GM12878 (cell line): ENCODE measurements around the gene CPLANE2. TPM values are rescaled to one million over a fixed set of nuclear protein-coding genes. Genes with fewer than 3 reads are reported as not detected.

ENCODE experiments used
- ATAC-seq: fragments of 200-7000 bp; cut with Tn5 transposase; 3 replicates; pipeline ENCODE4 v1.9.1; 2020; ENCODE audit warnings: mild to moderate bottlenecking, moderate library complexity
- BruUV-seq: library from RNA; stranded (reverse); fragments of 400-500 nt; replicated peaks from 2 replicates; lab custom pipeline; 2021; lab: Mats Ljungman, UMichigan
- CTCF ChIA-PET: fragments of 300-600 bp; sonication (Branson Sonifier 250); formaldehyde crosslinking; extraction: SDS; loops from one replicate; lab custom pipeline; 2021; ENCODE audit warnings: inconsistent platforms; lab: Yijun Ruan, JAX
- POLR2A ChIA-PET: fragments of 350-600 bp; formaldehyde crosslinking; extraction: SDS; loops from one replicate; lab custom pipeline; 2021; ENCODE audit warnings: inconsistent platforms; lab: Charles Lee
- RAD21 ChIA-PET: fragments of 300-600 bp; sonication (Branson Sonifier 250); formaldehyde crosslinking; loops from one replicate; lab custom pipeline; 2023; ENCODE audit warnings: antibody characterized with exemption; ENCODE audit not compliant: unreplicated experiment; lab: Charles Lee
- SMC1A ChIA-PET: fragments of 300-600 bp; sonication (Branson Sonifier 250); formaldehyde crosslinking; loops from one replicate; lab custom pipeline; 2023; ENCODE audit not compliant: unreplicated experiment, uncharacterized antibody; lab: Charles Lee
- DNase-seq: peaks from one replicate; pipeline ENCODE4 v3.0.0-alpha.2; 2011; ENCODE audit warnings: low read depth, low spot score
- FAIRE-seq: peaks from 3 replicates; lab custom pipeline; 2011; peaks lifted over from hg19 to GRCh38; lab: Jason Lieb, UNC
- H2AFZ ChIP-seq: 2 replicates; pipeline ENCODE4 v1.6.0; 2011; ENCODE audit warnings: low read depth, low read length, control low read depth; ENCODE audit not compliant: control insufficient read depth
- H3K27ac ChIP-seq: 2 replicates; pipeline ENCODE4 v1.5.1; 2011; ENCODE audit warnings: control low read depth; ENCODE audit not compliant: control insufficient read depth, insufficient read depth
- H3K27me3 ChIP-seq, 2 experiments: replicated peaks in 1 of 2; 2 replicates each; pipeline versions ENCODE4 v1.6.0 to v1.6.1; 2011; ENCODE audit warnings: low read length in 1 of 2; ENCODE audit not compliant: control insufficient read depth in 2 of 2, insufficient read depth in 2 of 2
- H3K36me3 ChIP-seq, 2 experiments: 2 replicates each; pipeline ENCODE4 v1.5.1; 2011; ENCODE audit warnings: low read length in 1 of 2; ENCODE audit not compliant: control insufficient read depth in 2 of 2, insufficient read depth in 2 of 2
- H3K4me1 ChIP-seq: 2 replicates; pipeline ENCODE4 v1.6.1; 2011; ENCODE audit warnings: mild to moderate bottlenecking, low read length, moderate library complexity, mixed read lengths; ENCODE audit not compliant: control insufficient read depth, insufficient read depth
- H3K4me2 ChIP-seq: 2 replicates; pipeline ENCODE4 v1.6.0; 2011; ENCODE audit warnings: control low read depth; ENCODE audit not compliant: control insufficient read depth, insufficient read depth
- H3K4me3 ChIP-seq: fragments of 200-600 bp; sonication (generic); 2 replicates; pipeline ENCODE4 v1.5.1; 2016
- H3K79me2 ChIP-seq: 2 replicates; pipeline ENCODE4 v1.6.0; 2011; ENCODE audit warnings: low read length; ENCODE audit not compliant: control insufficient read depth, insufficient read depth
- H3K9ac ChIP-seq: 2 replicates; pipeline ENCODE4 v1.8.0; 2011; ENCODE audit warnings: low read length, control low read depth, mixed read lengths; ENCODE audit not compliant: control insufficient read depth, insufficient read depth
- H3K9me3 ChIP-seq: replicated peaks from 3 replicates; pipeline ENCODE4 v1.5.1; 2011; ENCODE audit warnings: mild to moderate bottlenecking, low read length; ENCODE audit not compliant: control insufficient read depth, insufficient read depth
- H4K20me1 ChIP-seq: 2 replicates; pipeline ENCODE4 v1.6.0; 2011; ENCODE audit not compliant: control insufficient read depth, insufficient read depth
- BCL11A ChIP-seq: IDR thresholded peaks from 2 replicates; pipeline ENCODE4 v1.6.1; 2011; ENCODE audit warnings: low read depth, low read length
- CBFB ChIP-seq: IDR thresholded peaks from 2 replicates; pipeline ENCODE4 v1.6.1; 2016; ENCODE audit warnings: antibody characterized with exemption, low read depth
- CREB1 ChIP-seq: IDR thresholded peaks from 2 replicates; pipeline ENCODE4 v1.6.1; 2012; ENCODE audit warnings: low read depth, mild to moderate bottlenecking, inconsistent platforms
- EP300 ChIP-seq, 2 experiments: fragments of 150-350 bp in 1 of 2; IDR thresholded peaks; 2 replicates each; pipeline ENCODE4 v1.6.1; 2011 to 2012; ENCODE audit warnings: low read depth in 2 of 2, low read length in 2 of 2, borderline replicate concordance in 1 of 2, improper control_type of control experiment in 1 of 2, inconsistent platforms in 1 of 2; ENCODE audit not compliant: control insufficient read depth in 1 of 2
- GATAD2B ChIP-seq: fragments of 450-650 bp; conservative IDR thresholded peaks from 2 replicates; pipeline ENCODE4 v1.6.1; 2017; ENCODE audit warnings: low read depth, mild to moderate bottlenecking, moderate library complexity
- JUND ChIP-seq: IDR thresholded peaks from 2 replicates; pipeline ENCODE4 v1.6.1; 2012; ENCODE audit warnings: low read depth, mild to moderate bottlenecking, low read length, improper control_type of control experiment, moderate library complexity
- PML ChIP-seq: IDR thresholded peaks from 2 replicates; pipeline ENCODE4 v1.6.1; 2012; ENCODE audit warnings: low read length, inconsistent platforms
- SMAD5 ChIP-seq: IDR thresholded peaks from 2 replicates; pipeline ENCODE4 v1.6.1; 2016; ENCODE audit warnings: antibody characterized with exemption, low read depth
- ZBTB4 ChIP-seq: fragments of 450-650 bp; formaldehyde crosslinking; IDR thresholded peaks from 2 replicates; pipeline ENCODE4 v1.4.0; 2022; ENCODE audit warnings: mild to moderate bottlenecking, moderate library complexity
- ZSCAN29 ChIP-seq: fragments of 450-650 bp; IDR thresholded peaks from 2 replicates; pipeline ENCODE4 v1.6.1; 2017; ENCODE audit warnings: mild to moderate bottlenecking, moderate library complexity
- WGBS: methylation state at CpG from one replicate; pipeline ENCODE4 v1.1.6; 2016; ENCODE audit warnings: low lambda C conversion rate; ENCODE audit not compliant: insufficient replicate concordance, insufficient coverage; ENCODE audit errors: missing lambda C conversion rate; 5-methylcytosine and 5-hydroxymethylcytosine counted together
- in situ Hi-C: fragments of 300-500 bp; cut with MboI; formaldehyde crosslinking; loops from 9 replicates; pipeline ENCODE4 v1.14.3; 2018; ENCODE audit warnings: mixed read lengths
- intact Hi-C: fragments of 100-400 bp; cut with micrococcal nuclease; formaldehyde crosslinking; loops from one replicate; pipeline ENCODE4 v1.14.2; 2022; ENCODE audit not compliant: unreplicated experiment
- polyA plus RNA-seq, 11 experiments: library from polyadenylated mRNA; depleted of rRNA in 4 of 11; unstranded in 6 of 11; stranded (reverse) in 5 of 11; fragments of >200 nt; fragmentation: Nextera tagmentation in 4 of 11; fragmentation: Illumina TruSeq in 1 of 11; extraction: Ambion mirVana in 4 of 11; extraction: Trizol in 1 of 11; gene quantifications; 1 replicate in 1 of 11; 2 replicates in 10 of 11; pipeline versions ENCODE4 v1.2.1 to v1.2.3, GENCODE V29; 2011 to 2016; ENCODE audit warnings: inconsistent platforms in 2 of 11, missing spikeins in 2 of 11, low read depth in 1 of 11
- total RNA-seq, 4 experiments: library from RNA; depleted of rRNA in 3 of 4; stranded (reverse); fragments of >200 nt in 3 of 4; fragmentation: Illumina TruSeq in 1 of 4; extraction: Trizol in 1 of 4; gene quantifications; 2 replicates each; pipeline versions ENCODE4 v1.2.1 to v1.2.3, GENCODE V29; 2013 to 2021

Gene CPLANE2
- total and polyA plus RNA-seq, 10 of the 15 experiments (the other 5 are each of a cell fraction or from before 2014, with no cell fraction given), result 0.09 to 4.5 (median 2.3) TPM; not detected in 1

DNA sequence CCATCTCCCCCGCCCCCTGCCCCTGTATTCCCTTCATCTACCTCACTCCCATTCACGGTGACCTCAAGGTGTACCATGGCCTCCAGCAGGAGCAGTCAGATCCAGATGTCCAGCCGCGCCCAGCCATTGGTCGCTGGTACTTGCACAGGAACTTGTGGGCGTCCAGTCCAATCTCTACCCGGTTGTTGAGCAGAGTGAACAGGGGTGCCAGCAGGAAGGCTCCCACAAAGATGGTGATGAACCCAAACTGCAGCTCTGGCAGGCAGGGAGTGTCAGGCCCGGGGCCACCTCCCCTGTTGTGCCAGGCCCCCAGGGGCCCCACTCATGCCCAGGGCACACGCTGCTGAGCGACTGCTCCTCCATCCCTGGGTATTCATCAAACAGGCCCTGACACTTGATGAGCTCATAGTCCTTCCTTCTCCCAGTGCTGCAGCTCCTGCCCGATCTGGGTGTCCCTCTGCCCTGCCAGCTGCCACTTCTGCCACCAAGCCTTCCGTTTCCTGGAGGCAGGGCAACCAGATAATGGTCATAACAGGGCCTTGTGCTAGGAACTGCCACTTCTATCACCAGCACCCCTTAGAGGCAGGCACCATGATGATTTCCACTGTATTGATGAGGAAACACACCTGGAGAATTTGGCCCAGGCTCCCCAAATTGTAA, 18.8 kb downstream of the CPLANE2 start:
- no peak for ATAC-seq
- H3K27ac ChIP-seq, result no peak overlapping the region
- H3K4me2 ChIP-seq, result no peak overlapping the region
- no peak overlapping the region for H3K4me3 ChIP-seq
- ChIA-PET CTCF (interaction anchor here (0.5 to 1.5 kb wide), 6 partner anchors 14 to 139 kb away, joined by 3 to 5 read pairs (median 3); no protein-coding TSS in a partner anchor), RAD21 (interaction anchor here (0.7 to 1.8 kb wide), 5 partner anchors 17 to 145 kb away, joined by 3 to 9 read pairs (median 6); partner anchors contain the start of gene CPLANE2), SMC1A (interaction anchor here (1.2 to 1.9 kb wide), 3 partner anchors 11 to 26 kb away, joined by 3 to 4 read pairs (median 3); no protein-coding TSS in a partner anchor), POLR2A (interaction anchor here (0.9 to 2.3 kb wide), 9 partner anchors 11 to 261 kb away, joined by 3 to 15 read pairs (median 5); partner anchors contain the start of gene CPLANE2)
- no peak overlapping the region for H2AFZ ChIP-seq
- H3K27me3 ChIP-seq, result no peaks in the 10 kb centered on the region
- peaks cover 5% of the 10 kb centered on the region; the same call in 1 of the 2 replicates for H3K4me1 ChIP-seq
- 68% methylated on average over 12 of the region's 12 CpGs for whole genome bisulfite sequencing
- H3K79me2 ChIP-seq, result no peaks in the 10 kb centered on the region
- H4K20me1 ChIP-seq, result no peaks in the 10 kb centered on the region
- no peak for TF ChIP-seq SMAD5
- no peak for TF ChIP-seq GATAD2B
- TF ChIP-seq CBFB, result no peak
- TF ChIP-seq EP300 (IDR thresholded peaks at IDR 0.05; ENCODE audit: borderline replicate concordance in 1 of 2, control insufficient read depth in 1 of 2, low read depth in 2 of 2, low read length in 2 of 2), result no peak
- TF ChIP-seq ZBTB4 (CRISPR knock-in tag), result no peak
- TF ChIP-seq CREB1, result no peak
- no peak for TF ChIP-seq ZSCAN29
- no peak for TF ChIP-seq JUND
- TF ChIP-seq PML, result no peak
- no peak for TF ChIP-seq BCL11A
- H3K9me3 ChIP-seq, result no peaks in the 10 kb centered on the region
- H3K36me3 ChIP-seq, result no peaks in the 10 kb centered on the region
- BruUV-seq, result no TSS peak
- DNase-seq, result no peak
- no peak for FAIRE-seq
- H3K9ac ChIP-seq, result no peak overlapping the region
- intact Hi-C loops (no loop called here), in situ Hi-C loops (no loop called here)
